ENCODE data around the gene MPHOSPH9. TPM values are rescaled to one million over a fixed set of nuclear protein-coding genes. Genes with fewer than 3 reads are reported as not detected.
"Not testable (repeated sequence)": the region's sequence is repeated elsewhere in the genome, so short reads cannot be mapped to it uniquely, and the experiment has no call there.

The MPHOSPH9 gene
- total RNA-seq, 1 experiment from 2014 or later = 43.1 TPM

DNA sequence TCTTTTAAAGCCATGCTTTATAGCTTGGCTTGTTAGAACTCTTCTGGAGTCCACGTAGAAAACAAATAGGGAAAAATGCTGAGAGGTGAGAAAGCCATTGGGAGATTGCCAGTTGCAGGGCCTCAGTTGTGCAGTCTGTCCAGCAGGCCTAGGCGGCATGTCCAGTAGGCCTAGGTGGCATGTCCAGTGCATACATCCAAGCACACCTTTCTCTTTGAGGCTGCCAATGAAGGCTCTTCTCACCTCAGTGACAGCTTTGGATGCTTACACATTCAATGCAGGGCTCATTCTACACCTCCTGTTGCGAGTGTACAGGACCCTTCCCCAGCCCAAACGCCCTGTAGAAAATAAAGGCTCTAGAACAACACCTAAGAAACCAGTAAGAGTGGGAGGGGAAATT is 25.7 kb upstream of the MPHOSPH9 start:
- H3K36me3 Mint-ChIP-seq (ENCODE audit: insufficient read depth, unreplicated experiment) = peaks cover 98% of the 10 kb centered on the region

DNA sequence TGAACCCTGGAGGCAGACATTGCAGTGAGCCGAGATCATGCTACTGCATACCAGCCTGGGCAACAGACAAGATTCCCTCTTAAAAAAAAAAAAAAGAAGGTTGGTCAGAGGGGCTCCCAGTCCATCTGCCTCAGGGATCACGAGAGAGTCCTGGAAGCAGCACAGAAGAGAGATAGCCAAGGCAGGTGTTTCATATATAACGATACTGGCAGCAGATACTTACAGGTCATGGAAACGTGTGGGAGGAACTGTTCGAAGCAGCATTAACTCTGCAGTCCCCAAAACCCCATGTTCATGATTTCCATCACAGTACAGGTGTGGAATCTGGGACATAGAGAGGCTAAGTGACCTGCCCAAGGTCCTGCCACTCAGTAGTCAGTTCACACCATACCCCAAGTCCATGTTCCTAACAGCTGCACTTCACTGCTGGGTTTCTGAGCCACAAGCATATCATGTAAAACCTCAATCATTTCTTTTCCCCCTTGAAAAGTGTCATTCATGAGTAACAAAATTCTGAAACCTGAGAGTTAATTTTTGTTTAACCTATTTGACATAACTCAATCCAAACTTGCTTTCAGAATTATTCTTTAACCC is 22.0 kb upstream of the MPHOSPH9 start:
- Mint-ChIP-seq H3K9me3 (ENCODE audit: unreplicated experiment) (no peaks in the 10 kb centered on the region), H3K36me3 (ENCODE audit: insufficient read depth, unreplicated experiment) (peaks cover 82% of the 10 kb centered on the region), H3K27ac (ENCODE audit: unreplicated experiment) (no peak overlapping the region), H3K27me3 (ENCODE audit: insufficient read depth, unreplicated experiment) (no peaks in the 10 kb centered on the region), H3K4me3 (ENCODE audit: unreplicated experiment) (no peak overlapping the region), H3K4me1 (ENCODE audit: low read depth, unreplicated experiment) (peaks cover 17% of the 10 kb centered on the region)
- H3K27me3 ChIP-seq (replicated peaks; ENCODE audit: control insufficient read depth, insufficient read depth, low read length) = no peaks in the 10 kb centered on the region
- CTCF ChIA-PET = no interaction called here
- no peak overlapping the region for H3K4me3 ChIP-seq (ENCODE audit: low read depth, low read length)
- no TSS peak for BruUV-seq (replicated peaks)
- intact Hi-C loops (cut with micrococcal nuclease; ENCODE audit: unreplicated experiment) = no loop called here
- H3K4me1 ChIP-seq = peaks cover 25% of the 10 kb centered on the region
- DNase-seq = no peak
- POLR2A ChIA-PET = no interaction called here
- TF ChIP-seq, protein P1, sequence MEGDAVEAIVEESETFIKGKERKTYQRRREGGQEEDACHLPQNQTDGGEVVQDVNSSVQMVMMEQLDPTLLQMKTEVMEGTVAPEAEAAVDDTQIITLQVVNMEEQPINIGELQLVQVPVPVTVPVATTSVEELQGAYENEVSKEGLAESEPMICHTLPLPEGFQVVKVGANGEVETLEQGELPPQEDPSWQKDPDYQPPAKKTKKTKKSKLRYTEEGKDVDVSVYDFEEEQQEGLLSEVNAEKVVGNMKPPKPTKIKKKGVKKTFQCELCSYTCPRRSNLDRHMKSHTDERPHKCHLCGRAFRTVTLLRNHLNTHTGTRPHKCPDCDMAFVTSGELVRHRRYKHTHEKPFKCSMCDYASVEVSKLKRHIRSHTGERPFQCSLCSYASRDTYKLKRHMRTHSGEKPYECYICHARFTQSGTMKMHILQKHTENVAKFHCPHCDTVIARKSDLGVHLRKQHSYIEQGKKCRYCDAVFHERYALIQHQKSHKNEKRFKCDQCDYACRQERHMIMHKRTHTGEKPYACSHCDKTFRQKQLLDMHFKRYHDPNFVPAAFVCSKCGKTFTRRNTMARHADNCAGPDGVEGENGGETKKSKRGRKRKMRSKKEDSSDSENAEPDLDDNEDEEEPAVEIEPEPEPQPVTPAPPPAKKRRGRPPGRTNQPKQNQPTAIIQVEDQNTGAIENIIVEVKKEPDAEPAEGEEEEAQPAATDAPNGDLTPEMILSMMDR (IDR thresholded peaks at IDR 0.05; ENCODE audit: insufficient read depth in 1 of 2, low read depth in 1 of 2, low read length in 1 of 2, severe bottlenecking in 1 of 2, unreplicated experiment in 1 of 2) = no peak
- peaks cover 6% of the 10 kb centered on the region for H3K36me3 ChIP-seq (ENCODE audit: control insufficient read depth, insufficient read depth, low read length)
- H3K9me3 ChIP-seq = no peaks in the 10 kb centered on the region

More for the DNA sequence above, 25.7 kb upstream of the MPHOSPH9 start:
- DNase-seq = no peak
- H3K4me1 Mint-ChIP-seq (ENCODE audit: low read depth, unreplicated experiment) = no peaks in the 10 kb centered on the region
- POLR2A ChIA-PET = interaction anchor here (0.6 kb wide), 2 partner anchors 115 to 471 kb away, joined by 4 to 5 read pairs; no protein-coding TSS in a partner anchor
- Histone ChIP-seq H3K36me3 (ENCODE audit: control insufficient read depth, insufficient read depth, low read length) (peaks cover 4% of the 10 kb centered on the region), H3K9me3 (no peaks in the 10 kb centered on the region), H3K27me3 (replicated peaks; ENCODE audit: control insufficient read depth, insufficient read depth, low read length) (no peaks in the 10 kb centered on the region), H3K4me3 (ENCODE audit: low read depth, low read length) (no peak overlapping the region), H3K4me1 (no peaks in the 10 kb centered on the region)
- intact Hi-C loops (cut with micrococcal nuclease; ENCODE audit: unreplicated experiment) = no loop called here
- TF ChIP-seq, protein P1 (IDR thresholded peaks at IDR 0.05; ENCODE audit: insufficient read depth in 1 of 2, low read depth in 1 of 2, low read length in 1 of 2, severe bottlenecking in 1 of 2, unreplicated experiment in 1 of 2) = no peak
- H3K27me3 Mint-ChIP-seq (ENCODE audit: insufficient read depth, unreplicated experiment) = no peaks in the 10 kb centered on the region
- H3K4me3 Mint-ChIP-seq (ENCODE audit: unreplicated experiment) = no peak overlapping the region
- BruUV-seq (replicated peaks) = no TSS peak
- no peak overlapping the region for H3K27ac Mint-ChIP-seq (ENCODE audit: unreplicated experiment)
- CTCF ChIA-PET = interaction anchor here (0.6 to 1.0 kb wide), 2 partner anchors 20 to 387 kb away, joined by 3 to 4 read pairs; no protein-coding TSS in a partner anchor
- no peaks in the 10 kb centered on the region for H3K9me3 Mint-ChIP-seq (ENCODE audit: unreplicated experiment)

- H3K27me3 Mint-ChIP-seq (ENCODE audit: insufficient read depth, unreplicated experiment) = no peaks in the 10 kb centered on the region
- DNase-seq = no peak
- H3K9me3 Mint-ChIP-seq (ENCODE audit: unreplicated experiment) = no peaks in the 10 kb centered on the region
- BruUV-seq (replicated peaks) = no TSS peak
- TF ChIP-seq, protein P1 (IDR thresholded peaks at IDR 0.05; ENCODE audit: insufficient read depth in 1 of 2, low read depth in 1 of 2, low read length in 1 of 2, severe bottlenecking in 1 of 2, unreplicated experiment in 1 of 2) = no peak
- H3K36me3 Mint-ChIP-seq (ENCODE audit: insufficient read depth, unreplicated experiment) = peaks cover 79% of the 10 kb centered on the region
- ChIA-PET CTCF (interaction anchor here (1.0 kb wide), 1 partner anchor 11 kb away, joined by 4 read pairs; no protein-coding TSS in a partner anchor), POLR2A (no interaction called here)
- Histone ChIP-seq H3K9me3 (no peaks in the 10 kb centered on the region), H3K4me3 (ENCODE audit: low read depth, low read length) (no peak overlapping the region), H3K4me1 (peaks cover 25% of the 10 kb centered on the region), H3K27me3 (replicated peaks; ENCODE audit: control insufficient read depth, insufficient read depth, low read length) (no peaks in the 10 kb centered on the region), H3K36me3 (ENCODE audit: control insufficient read depth, insufficient read depth, low read length) (peaks cover 6% of the 10 kb centered on the region)
- H3K4me3 Mint-ChIP-seq (ENCODE audit: unreplicated experiment) = no peak overlapping the region
- intact Hi-C loops (cut with micrococcal nuclease; ENCODE audit: unreplicated experiment) = no loop called here
- H3K4me1 Mint-ChIP-seq (ENCODE audit: low read depth, unreplicated experiment) = peaks cover 20% of the 10 kb centered on the region
- no peak overlapping the region for H3K27ac Mint-ChIP-seq (ENCODE audit: unreplicated experiment)
These were observed 20.9 kb upstream of the MPHOSPH9 start for GRCh38 chr12:123253641-123254459.

DNA sequence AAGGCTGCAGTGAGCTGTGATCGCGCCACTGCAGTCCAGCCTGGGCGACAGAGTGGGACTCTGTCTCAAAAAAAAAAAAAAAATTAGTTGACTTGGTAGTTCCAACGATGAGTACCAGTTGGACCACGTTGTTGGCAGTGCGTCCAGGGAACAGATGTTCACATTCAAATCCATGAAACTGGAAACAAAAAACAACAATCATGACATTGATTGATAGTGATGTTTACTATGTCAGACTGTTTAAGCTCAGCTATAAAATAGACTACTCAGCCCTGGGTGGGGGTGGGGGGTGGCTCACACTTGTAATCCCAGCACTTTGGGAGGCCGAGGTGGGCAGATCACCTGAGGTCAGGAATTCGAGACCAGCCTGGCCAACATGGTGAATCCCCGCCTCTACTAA is 19.4 kb upstream of the MPHOSPH9 start:
- H3K4me3 Mint-ChIP-seq (ENCODE audit: unreplicated experiment); H3K36me3 ChIP-seq (ENCODE audit: control insufficient read depth, insufficient read depth, low read length); BruUV-seq (replicated peaks); H3K9me3 ChIP-seq; H3K27me3 ChIP-seq (replicated peaks; ENCODE audit: control insufficient read depth, insufficient read depth, low read length); H3K27ac Mint-ChIP-seq (ENCODE audit: unreplicated experiment); intact Hi-C loops (cut with micrococcal nuclease; ENCODE audit: unreplicated experiment); CTCF ChIA-PET; DNase-seq; H3K9me3 Mint-ChIP-seq (ENCODE audit: unreplicated experiment); H3K27me3 Mint-ChIP-seq (ENCODE audit: insufficient read depth, unreplicated experiment); H3K4me3 ChIP-seq (ENCODE audit: low read depth, low read length): not testable (repeated sequence)
- POLR2A ChIA-PET = interaction anchor here (2.2 kb wide), 1 partner anchor 19 kb away, joined by 31 read pairs; the partner anchor contains the start of genes MPHOSPH9 and MTRFR
- H3K4me1 ChIP-seq = peaks cover 25% of the 10 kb centered on the region
- Mint-ChIP-seq H3K36me3 (ENCODE audit: insufficient read depth, unreplicated experiment) (peaks cover 73% of the 10 kb centered on the region), H3K4me1 (ENCODE audit: low read depth, unreplicated experiment) (peaks cover 20% of the 10 kb centered on the region)
